Endothelial cell of umbilical vein (primary cell): ENCODE results near the gene LGR6. TPM values are rescaled to one million over a fixed set of nuclear protein-coding genes. Genes with fewer than 3 reads are reported as not detected.

Experiments used
- BruUV-seq: library from RNA; stranded (reverse); fragments of 400-500 nt; replicated peaks from 2 replicates; lab custom pipeline; 2021; lab: Mats Ljungman, UMichigan
- CTCF ChIA-PET: fragments of 300-600, 350-600 bp; sonication (Branson Sonifier 250); formaldehyde crosslinking; loops from one replicate; lab custom pipeline; 2021; ENCODE audit warnings: antibody characterized with exemption, inconsistent platforms; lab: Charles Lee
- POLR2A ChIA-PET: fragments of 300-600, 350-600 bp; sonication (Branson Sonifier 250); formaldehyde crosslinking; loops from one replicate; lab custom pipeline; 2021; ENCODE audit warnings: antibody characterized with exemption, inconsistent platforms; lab: Charles Lee
- DNase-seq: peaks from one replicate; pipeline ENCODE4 v3.0.0-alpha.2; 2011; ENCODE audit warnings: low read depth, low spot score
- FAIRE-seq: peaks from 2 replicates; lab custom pipeline; 2011; peaks lifted over from hg19 to GRCh38; lab: Jason Lieb, UNC
- H2AFZ ChIP-seq: 2 replicates; pipeline ENCODE4 v1.6.0; 2012; ENCODE audit warnings: low read depth, low read length, control low read depth, inconsistent platforms
- H3K27ac ChIP-seq: 2 replicates; pipeline ENCODE4 v1.5.1; 2011; ENCODE audit warnings: low read depth, mild to moderate bottlenecking, control low read depth, low read length, moderate library complexity; ENCODE audit not compliant: insufficient read depth
- H3K27me3 ChIP-seq, 2 experiments: 2 replicates each; pipeline versions ENCODE4 v1.6.0 to v1.6.1; 2011; ENCODE audit warnings: low read length in 2 of 2, mixed read lengths in 1 of 2; ENCODE audit not compliant: control insufficient read depth in 2 of 2, insufficient read depth in 2 of 2
- H3K36me3 ChIP-seq, 2 experiments: 2 replicates in 1 of 2; 3 replicates in 1 of 2; pipeline ENCODE4 v1.5.1; 2011; ENCODE audit warnings: low read length in 2 of 2, mild to moderate bottlenecking in 1 of 2, moderate library complexity in 1 of 2; ENCODE audit not compliant: control insufficient read depth in 2 of 2, insufficient read depth in 2 of 2; ENCODE audit errors: extremely low read depth in 1 of 2
- H3K4me1 ChIP-seq: 3 replicates; pipeline ENCODE4 v1.5.1; 2011; ENCODE audit warnings: mild to moderate bottlenecking, low read length; ENCODE audit not compliant: control insufficient read depth, insufficient read depth; ENCODE audit errors: extremely low read depth
- H3K4me2 ChIP-seq: 2 replicates; pipeline ENCODE4 v1.6.1; 2011; ENCODE audit warnings: low read length, control low read depth, mixed read lengths; ENCODE audit not compliant: insufficient read depth
- H3K4me3 ChIP-seq, 3 experiments: fragments of 200-600 bp in 1 of 3; sonication (generic), shearing (Covaris generic) in 1 of 3; replicated peaks in 1 of 3; 2 replicates each; pipeline ENCODE4 v1.5.1; 2011 to 2016; ENCODE audit warnings: control low read depth in 3 of 3, low read length in 3 of 3, mild to moderate bottlenecking in 2 of 3, inconsistent platforms in 1 of 3, low read depth in 1 of 3, moderate library complexity in 1 of 3; ENCODE audit not compliant: insufficient read depth in 1 of 3
- H3K79me2 ChIP-seq: 2 replicates; pipeline ENCODE4 v1.6.0; 2012; ENCODE audit warnings: low read length, inconsistent platforms; ENCODE audit not compliant: control insufficient read depth, insufficient read depth
- H3K9ac ChIP-seq: replicated peaks from 2 replicates; pipeline ENCODE3; 2011; ENCODE audit warnings: low read length, control low read depth; ENCODE audit not compliant: insufficient read depth; ENCODE audit errors: extremely low read depth
- H3K9me1 ChIP-seq: replicated peaks from 3 replicates; pipeline ENCODE4 v1.6.0; 2011; ENCODE audit warnings: mild to moderate bottlenecking, low read length; ENCODE audit not compliant: control insufficient read depth, insufficient read depth; ENCODE audit errors: extremely low read depth
- H3K9me3 ChIP-seq: replicated peaks from 2 replicates; pipeline ENCODE4 v1.5.1; 2012; ENCODE audit warnings: low read length, inconsistent platforms; ENCODE audit not compliant: control insufficient read depth, insufficient read depth
- H4K20me1 ChIP-seq: replicated peaks from 2 replicates; pipeline ENCODE3; 2011; ENCODE audit warnings: mild to moderate bottlenecking, low read length; ENCODE audit not compliant: control insufficient read depth, insufficient read depth; ENCODE audit errors: extremely low read depth
- CTCF ChIP-seq, 2 donors: IDR thresholded peaks; 1 replicate in 1 of 2; 2 replicates in 1 of 2; pipeline ENCODE4 v1.5.1; 2011; ENCODE audit warnings: low read length in 2 of 2, mild to moderate bottlenecking in 2 of 2, moderate library complexity in 2 of 2, control low read depth in 1 of 2, inconsistent platforms in 1 of 2, low read depth in 1 of 2; ENCODE audit not compliant: insufficient read depth in 1 of 2; ENCODE audit errors: extremely low read depth in 1 of 2
- EZH2 ChIP-seq: IDR thresholded peaks from 2 replicates; pipeline ENCODE4 v1.6.1; 2012; ENCODE audit warnings: borderline replicate concordance, low read depth, mild to moderate bottlenecking, moderate library complexity, low read length, inconsistent platforms; ENCODE audit not compliant: severe bottlenecking
- FOS ChIP-seq: IDR thresholded peaks from 2 replicates; pipeline ENCODE4 v1.6.1; 2011; ENCODE audit warnings: mild to moderate bottlenecking, low read length, moderate library complexity, borderline replicate concordance; ENCODE audit not compliant: insufficient read depth
- GATA2 ChIP-seq: IDR thresholded peaks from 2 replicates; pipeline ENCODE4 v1.7.0; 2011; ENCODE audit warnings: low read depth, mild to moderate bottlenecking, moderate library complexity, mixed read lengths, low read length; ENCODE audit not compliant: insufficient read length, insufficient read depth
- JUN ChIP-seq: IDR thresholded peaks from 2 replicates; pipeline ENCODE4 v1.6.1; 2011; ENCODE audit warnings: borderline replicate concordance, low read depth; ENCODE audit not compliant: insufficient read length, insufficient read depth
- MAX ChIP-seq: IDR thresholded peaks from 2 replicates; pipeline ENCODE4 v1.6.1; 2011; ENCODE audit not compliant: insufficient read depth, insufficient read length
- MYC ChIP-seq: IDR thresholded peaks from one replicate; pipeline ENCODE4 v1.6.1; 2011; ENCODE audit warnings: mild to moderate bottlenecking, low read depth, low read length
- POLR2A ChIP-seq: IDR thresholded peaks from 2 replicates; pipeline ENCODE4 v1.6.1; 2012; ENCODE audit warnings: low read depth, mild to moderate bottlenecking, control low read depth, low read length
- POLR2AphosphoS5 ChIP-seq: IDR thresholded peaks from 2 replicates; pipeline ENCODE4 v1.6.1; 2012; ENCODE audit warnings: low read depth, mild to moderate bottlenecking, control low read depth, low read length, moderate library complexity; ENCODE audit not compliant: insufficient read depth
- dilution Hi-C: fragments of 300-500 bp; cut with MboI; formaldehyde crosslinking; loops from one replicate; pipeline ENCODE4 v1.15.0; 2019; ENCODE audit warnings: low sequenced_read_pairs; ENCODE audit not compliant: extremely low pct_ligation_motif_present
- intact Hi-C: fragments of 100-400 bp; cut with micrococcal nuclease; formaldehyde crosslinking; loops from one replicate; pipeline ENCODE4 v1.10.0; 2022
- polyA plus RNA-seq, 4 experiments: library from polyadenylated mRNA; depleted of rRNA in 3 of 4; stranded (reverse) in 3 of 4; unstranded in 1 of 4; fragments of >200 nt; gene quantifications; 2 replicates each; pipeline versions ENCODE4 v1.2.1 to v1.2.3, GENCODE V29; 2011 to 2012; ENCODE audit warnings: missing spikeins in 1 of 4
- total RNA-seq: library from RNA; stranded (reverse); gene quantifications from 2 replicates; pipeline ENCODE4 v1.2.3, GENCODE V29; 2021

Gene LGR6
- total and polyA plus RNA-seq, 2 donors (not counting 3 experiments of a cell fraction or from before 2014, with no cell fraction given) = not detected

- H3K4me1 ChIP-seq = peaks cover 12% of the 10 kb centered on the region
- H3K9ac ChIP-seq = no peak overlapping the region
- CTCF ChIA-PET = interaction anchor here (0.7 kb wide), 1 partner anchor 16 kb away, joined by 3 read pairs; no protein-coding TSS in a partner anchor
- no peak overlapping the region for H3K4me3 ChIP-seq
- no peak for DNase-seq
- H3K4me2 ChIP-seq = no peak overlapping the region
- H3K9me3 ChIP-seq = no peaks in the 10 kb centered on the region
- no peaks in the 10 kb centered on the region for H4K20me1 ChIP-seq
- H3K27ac ChIP-seq = no peak overlapping the region
- dilution Hi-C loops (no loop called here), intact Hi-C loops (no loop called here)
- H2AFZ ChIP-seq = no peak overlapping the region
- no peak for FAIRE-seq
- TF ChIP-seq GATA2 (no peak), FOS (no peak), EZH2 (no peak), MAX (no peak), CTCF (IDR thresholded peaks at IDR 0.05; ENCODE audit: extremely low read depth in 1 of 2, insufficient read depth in 1 of 2, low read depth in 1 of 2, low read length in 2 of 2) (no peak), JUN (no peak), MYC (no peak), POLR2AphosphoS5 (no peak), POLR2A (no peak)
- H3K27me3 ChIP-seq = peaks cover 4 to 9% of the 10 kb centered on the region in 2 experiments
- H3K79me2 ChIP-seq = no peaks in the 10 kb centered on the region
- no peaks in the 10 kb centered on the region for H3K36me3 ChIP-seq
- BruUV-seq = no TSS peak
- no peaks in the 10 kb centered on the region for H3K9me1 ChIP-seq
- POLR2A ChIA-PET = no interaction called here
Measured at GRCh38 chr1:202230939-202231645, 37.5 kb downstream of the LGR6 start.
